Gastroesophageal sphincter (tissue), 3 donors: ENCODE data around the gene AP2S1.

Experiments used
- POLR2AphosphoS5 ChIP-seq: sonication (generic); formaldehyde crosslinking; IDR thresholded peaks from one replicate; pipeline ENCODE4 v1.6.1; 2017; ENCODE audit warnings: antibody characterized with exemption
- TF ChIP-seq, protein P1 (sequence below), 4 experiments: fragments of 200-600 bp in 2 of 4; fragments of 450-650 bp in 2 of 4; sonication (generic) in 1 of 4; IDR thresholded peaks; one replicate each; pipeline ENCODE4 v1.5.1; 2017 to 2019; ENCODE audit warnings: antibody characterized with exemption in 4 of 4, mild to moderate bottlenecking in 2 of 4, moderate library complexity in 2 of 4

DNA sequence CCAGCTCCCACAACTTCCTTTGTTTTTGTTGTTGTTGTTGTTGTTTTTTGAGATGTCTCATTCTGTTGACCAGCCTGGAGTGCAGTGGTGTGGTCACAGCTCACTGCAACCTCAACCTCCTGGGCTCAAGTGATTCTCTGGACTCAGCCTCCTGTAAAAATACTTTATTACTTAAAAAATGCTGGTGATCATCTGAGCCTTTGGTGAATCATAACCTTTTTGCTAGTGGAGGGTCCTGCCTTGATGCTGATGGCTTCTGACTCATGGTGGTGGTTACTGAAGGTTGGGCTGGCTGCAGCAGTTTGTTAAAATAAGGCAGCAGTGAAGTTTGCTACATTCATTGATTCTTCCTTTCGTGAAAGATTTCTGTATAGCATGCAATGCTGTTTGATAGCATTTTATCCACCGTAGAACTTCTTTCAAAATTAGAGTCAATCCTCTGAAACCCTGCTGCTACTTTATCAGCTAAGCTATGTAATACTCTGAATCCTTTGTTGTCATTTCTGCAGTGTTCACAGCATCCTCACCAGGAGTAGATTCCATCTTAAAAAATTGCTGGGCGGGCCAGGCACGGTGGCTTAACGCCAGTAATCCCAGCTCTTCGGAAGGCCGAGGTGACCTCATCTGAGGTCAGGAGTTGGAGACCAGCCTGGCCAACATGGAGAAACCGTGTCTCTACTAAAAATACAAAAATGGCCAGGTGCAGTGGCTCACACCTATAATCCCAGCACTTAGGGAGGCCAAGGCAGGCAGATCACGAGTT is 28.1 kb upstream of the AP2S1 start:
- TF ChIP-seq, protein P1, sequence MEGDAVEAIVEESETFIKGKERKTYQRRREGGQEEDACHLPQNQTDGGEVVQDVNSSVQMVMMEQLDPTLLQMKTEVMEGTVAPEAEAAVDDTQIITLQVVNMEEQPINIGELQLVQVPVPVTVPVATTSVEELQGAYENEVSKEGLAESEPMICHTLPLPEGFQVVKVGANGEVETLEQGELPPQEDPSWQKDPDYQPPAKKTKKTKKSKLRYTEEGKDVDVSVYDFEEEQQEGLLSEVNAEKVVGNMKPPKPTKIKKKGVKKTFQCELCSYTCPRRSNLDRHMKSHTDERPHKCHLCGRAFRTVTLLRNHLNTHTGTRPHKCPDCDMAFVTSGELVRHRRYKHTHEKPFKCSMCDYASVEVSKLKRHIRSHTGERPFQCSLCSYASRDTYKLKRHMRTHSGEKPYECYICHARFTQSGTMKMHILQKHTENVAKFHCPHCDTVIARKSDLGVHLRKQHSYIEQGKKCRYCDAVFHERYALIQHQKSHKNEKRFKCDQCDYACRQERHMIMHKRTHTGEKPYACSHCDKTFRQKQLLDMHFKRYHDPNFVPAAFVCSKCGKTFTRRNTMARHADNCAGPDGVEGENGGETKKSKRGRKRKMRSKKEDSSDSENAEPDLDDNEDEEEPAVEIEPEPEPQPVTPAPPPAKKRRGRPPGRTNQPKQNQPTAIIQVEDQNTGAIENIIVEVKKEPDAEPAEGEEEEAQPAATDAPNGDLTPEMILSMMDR (IDR thresholded peaks at IDR 0.05), result no peak
- TF ChIP-seq POLR2AphosphoS5, result no peak
